GM18507 (cell line): Measurements from ENCODE around the gene SPTLC3.
A peak's percentile ranks its signal among the peaks of the same experiment; 100 is the strongest.

Source experiments
- DNase-seq: peaks from one replicate; pipeline ENCODE4 v3.0.0; 2011; ENCODE audit warnings: low read depth; ENCODE audit not compliant: insufficient read length; ENCODE audit errors: extremely low spot score
- FAIRE-seq: peaks from 2 replicates; lab custom pipeline; 2011; peaks lifted over from hg19 to GRCh38; lab: Jason Lieb, UNC

The SPTLC3 gene

GRCh38 chr20:13165203-13165602, 156.4 kb downstream of the SPTLC3 start:
- no peak for DNase-seq
- FAIRE-seq, result no peak

GRCh38 chr20:13166011-13166410, 157.2 kb downstream of the SPTLC3 start:
- DNase-seq (no peak), FAIRE-seq (no peak)

GRCh38 chr20:13166437-13166836, 157.7 kb downstream of the SPTLC3 start:
- DNase-seq, result no peak
- no peak for FAIRE-seq

- DNase-seq, result no peak
- FAIRE-seq, result no peak
Measured at GRCh38 chr20:13169086-13169485, 160.3 kb downstream of the SPTLC3 start.

- FAIRE-seq (no peak), DNase-seq (no peak)
Measured at GRCh38 chr20:13170771-13171170, 162.0 kb downstream of the SPTLC3 start.

GRCh38 chr20:13173201-13173600, 164.4 kb downstream of the SPTLC3 start:
- no peak for FAIRE-seq

GRCh38 chr20:13174402-13174801, 165.6 kb downstream of the SPTLC3 start:
- FAIRE-seq, result peak; percentile 56
- no peak for DNase-seq

More at GRCh38 chr20:13173201-13173600, 164.4 kb downstream of the SPTLC3 start:
- no peak for DNase-seq

- DNase-seq, result no peak
Measured at GRCh38 chr20:13180986-13181889, 172.5 kb downstream of the SPTLC3 start.

GRCh38 chr20:13183005-13183404, 174.2 kb downstream of the SPTLC3 start:
- DNase-seq (no peak), FAIRE-seq (no peak)

More at GRCh38 chr20:13180986-13181889, 172.5 kb downstream of the SPTLC3 start:
- no peak for FAIRE-seq

GRCh38 chr20:13186043-13186774, 177.4 kb downstream of the SPTLC3 start:
- no peak for FAIRE-seq

GRCh38 chr20:13187899-13188298, 179.1 kb downstream of the SPTLC3 start:
- no peak for DNase-seq
- FAIRE-seq, result no peak

More at GRCh38 chr20:13186043-13186774, 177.4 kb downstream of the SPTLC3 start:
- DNase-seq, result no peak

GRCh38 chr20:13199279-13199678, 190.5 kb downstream of the SPTLC3 start:
- DNase-seq (no peak), FAIRE-seq (no peak)

- no peak for FAIRE-seq
- DNase-seq, result no peak
Measured at GRCh38 chr20:13200767-13201500, 192.2 kb downstream of the SPTLC3 start.

GRCh38 chr20:13202565-13202964, 193.8 kb downstream of the SPTLC3 start:
- FAIRE-seq (no peak), DNase-seq (no peak)

- no peak for FAIRE-seq
Measured at GRCh38 chr20:13205425-13205824, 196.7 kb downstream of the SPTLC3 start.

GRCh38 chr20:13205848-13206434, 197.2 kb downstream of the SPTLC3 start:
- FAIRE-seq (no peak), DNase-seq (no peak)

More at GRCh38 chr20:13205425-13205824, 196.7 kb downstream of the SPTLC3 start:
- no peak for DNase-seq

- FAIRE-seq (no peak), DNase-seq (no peak)
Measured at GRCh38 chr20:13207016-13207415, 198.2 kb downstream of the SPTLC3 start.

GRCh38 chr20:13211956-13212618, 203.3 kb downstream of the SPTLC3 start:
- FAIRE-seq (no peak), DNase-seq (no peak)

GRCh38 chr20:13212750-13213149, 204.0 kb downstream of the SPTLC3 start:
- DNase-seq, result no peak
- FAIRE-seq, result no peak
